ENCODE results near the gene UNC13C.

The UNC13C gene

GRCh38 chr15:54576298-54576935 is 598.2 kb downstream of the UNC13C start:
- DNase-seq = peak in 1 of 3 donors; percentile 22

GRCh38 chr15:54577476-54578250 is 599.4 kb downstream of the UNC13C start:
- no peak for DNase-seq

- no peak for DNase-seq
Observed at GRCh38 chr15:54579855-54580254, 601.6 kb downstream of the UNC13C start.

GRCh38 chr15:54580643-54581042 is 602.4 kb downstream of the UNC13C start:
- no peak for DNase-seq

- DNase-seq = no peak
Observed at GRCh38 chr15:54582863-54583643, 604.8 kb downstream of the UNC13C start.

- DNase-seq = no peak
Observed at GRCh38 chr15:54585063-54585462, 606.8 kb downstream of the UNC13C start.

- DNase-seq = no peak
Observed at GRCh38 chr15:54594115-54594514, 615.9 kb downstream of the UNC13C start.

- DNase-seq = no peak
Observed at GRCh38 chr15:54599386-54599785, 621.1 kb downstream of the UNC13C start.

GRCh38 chr15:54605043-54605442 is 626.8 kb downstream of the UNC13C start:
- DNase-seq = no peak

GRCh38 chr15:54605556-54605955 is 627.3 kb downstream of the UNC13C start:
- no peak for DNase-seq

- DNase-seq = no peak
Observed at GRCh38 chr15:54608876-54609835, 630.9 kb downstream of the UNC13C start.

- DNase-seq = no peak
Observed at GRCh38 chr15:54618120-54618519, 639.9 kb downstream of the UNC13C start.

- DNase-seq = no peak
Observed at GRCh38 chr15:54619180-54619579, 640.9 kb downstream of the UNC13C start.

- no peak for DNase-seq
Observed at GRCh38 chr15:54620916-54621315, 642.7 kb downstream of the UNC13C start.

- no peak for DNase-seq
Observed at GRCh38 chr15:54636147-54636546, 657.9 kb downstream of the UNC13C start.

GRCh38 chr15:54638666-54639065 is 660.4 kb downstream of the UNC13C start:
- peak; percentile 41 to 59 (median 57) for DNase-seq

- no peak for DNase-seq
Observed at GRCh38 chr15:54640873-54641272, 662.6 kb downstream of the UNC13C start.

GRCh38 chr15:54644796-54645195 is 666.6 kb downstream of the UNC13C start:
- DNase-seq = no peak

- no peak for DNase-seq
Observed at GRCh38 chr15:54659646-54660045, 681.4 kb downstream of the UNC13C start.

- no peak for DNase-seq
Observed at GRCh38 chr15:54660356-54660755, 682.1 kb downstream of the UNC13C start.

- DNase-seq = no peak
Observed at GRCh38 chr15:54675241-54675640, 697.0 kb downstream of the UNC13C start.

- DNase-seq = peak; percentile 28 to 45 (median 29)
Observed at GRCh38 chr15:54681584-54681983, 703.3 kb downstream of the UNC13C start.
